Testis (tissue), 3 donors: ENCODE results near the gene TSPAN11. TPM values are rescaled to one million over a fixed set of nuclear protein-coding genes. Genes with fewer than 3 reads are reported as not detected.
"Not testable (repeated sequence)": the region's sequence is repeated elsewhere in the genome, so short reads cannot be mapped to it uniquely, and the experiment has no call there.

Experiments used
- DNase-seq: peaks from one replicate; pipeline ENCODE4 v3.0.0-alpha.2; 2019
- H3K27ac ChIP-seq, 2 donors: fragments of 200-600 bp; sonication (generic); one replicate each; pipeline ENCODE4 v1.5.1; 2019
- H3K27me3 ChIP-seq: fragments of 200-600 bp; sonication (generic); one replicate; pipeline ENCODE4 v1.5.1; 2019
- H3K36me3 ChIP-seq: fragments of 200-600 bp; sonication (generic); one replicate; pipeline ENCODE4 v1.5.1; 2017; ENCODE audit warnings: low read depth; ENCODE audit errors: missing control alignments
- H3K4me1 ChIP-seq: fragments of 200-600 bp; sonication (generic); one replicate; pipeline ENCODE4 v1.5.1; 2019
- H3K4me3 ChIP-seq, 2 donors: fragments of 200-600 bp; sonication (generic); one replicate each; pipeline ENCODE4 v1.5.1; 2017 to 2019
- H3K9me3 ChIP-seq: fragments of 200-600 bp; sonication (generic); one replicate; pipeline ENCODE4 v1.5.1; 2017
- CTCF ChIP-seq, 3 experiments: fragments of 450-650 bp in 2 of 3; fragments of 200-600 bp in 1 of 3; sonication (generic) in 1 of 3; IDR thresholded peaks; one replicate each; pipeline ENCODE4 v1.5.1; 2016 to 2019; ENCODE audit warnings: antibody characterized with exemption in 3 of 3, mild to moderate bottlenecking in 2 of 3, moderate library complexity in 1 of 3
- POLR2A ChIP-seq: fragments of 450-650 bp; IDR thresholded peaks from one replicate; pipeline ENCODE4 v1.6.1; 2017; ENCODE audit warnings: antibody characterized with exemption, mild to moderate bottlenecking, moderate library complexity
- WGBS, 2 donors: methylation state at CpG; one replicate each; pipeline ENCODE4 v1.1.5; 2018; 5-methylcytosine and 5-hydroxymethylcytosine counted together
- intact Hi-C: fragments of 100-400 bp; cut with DNase I; formaldehyde crosslinking; loops from one replicate; pipeline ENCODE4 v1.15.1; 2023; ENCODE audit warnings: low total_unique reads
- polyA plus RNA-seq: library from polyadenylated mRNA; stranded (reverse); fragments of 350-450 nt; fragmentation: Illumina TruSeq; extraction: RNeasy Lipid Tissue Mini Kit (QIAGEN cat#74804); gene quantifications from one replicate; pipeline ENCODE4 v1.2.3, GENCODE V29; 2014; ENCODE audit warnings: low read depth, low replicate concordance; ENCODE audit not compliant: insufficient read depth
- total RNA-seq, 2 donors: library from RNA; depleted of rRNA; stranded (reverse); fragments of >200 nt; gene quantifications; one replicate each; pipeline ENCODE4 v1.2.3, GENCODE V29; 2016

Gene TSPAN11
- total and polyA plus RNA-seq, 3 donors from 2014 or later = 2.4 to 2.7 (median 2.7) TPM

DNA sequence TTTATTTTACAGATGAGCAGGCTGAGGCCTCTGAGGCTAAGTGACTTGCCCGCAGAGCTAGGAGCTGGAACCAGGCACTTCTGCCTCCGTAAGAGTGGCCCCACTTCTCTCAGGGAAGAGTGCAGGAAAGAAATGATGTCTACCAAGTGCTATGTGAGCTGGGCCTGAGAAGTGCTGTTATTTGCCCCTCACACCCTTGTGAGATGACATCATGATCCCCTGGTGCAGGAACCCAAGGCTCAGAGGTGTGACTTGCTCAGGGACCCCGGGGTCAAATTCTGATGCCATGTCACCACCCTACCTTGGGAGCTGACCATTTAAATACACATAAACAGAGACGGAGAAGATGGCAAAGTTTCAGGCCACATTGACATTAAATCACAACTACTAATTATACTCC, 83.4 kb downstream of the TSPAN11 start:
- no peak for TF ChIP-seq POLR2A
- TF ChIP-seq CTCF (IDR thresholded peaks at IDR 0.05) = no peak
- H3K4me1 ChIP-seq = no peaks in the 10 kb centered on the region
- no peak overlapping the region for H3K4me3 ChIP-seq
- no peak for DNase-seq
- H3K27ac ChIP-seq = no peak overlapping the region
- no peaks in the 10 kb centered on the region for H3K9me3 ChIP-seq
- H3K27me3 ChIP-seq = no peaks in the 10 kb centered on the region
- WGBS, 2 donors = 94 to 97% methylated on average over 4 of the region's 4 CpGs
- intact Hi-C loops = no loop called here
- H3K36me3 ChIP-seq = no peaks in the 10 kb centered on the region

DNA sequence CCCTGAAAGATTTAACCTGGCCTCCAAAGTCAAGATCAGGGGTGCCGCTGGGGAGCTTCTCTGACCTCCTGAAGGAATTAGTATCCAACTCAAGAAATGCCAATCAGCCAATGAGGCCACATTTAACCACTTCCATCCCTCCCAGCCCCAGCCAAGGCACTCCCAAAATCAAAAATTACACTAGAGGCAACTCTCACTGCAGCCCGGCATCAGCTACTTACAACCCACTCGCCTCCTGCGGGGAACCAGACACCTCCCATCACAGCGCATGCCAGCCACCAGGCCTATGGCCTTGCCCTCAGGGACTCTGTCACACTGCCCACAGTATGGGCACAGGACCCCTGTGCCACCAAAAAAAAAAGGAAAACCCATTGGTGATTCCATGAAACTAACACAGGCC, 84.8 kb downstream of the TSPAN11 start:
- Histone ChIP-seq H3K36me3 (no peaks in the 10 kb centered on the region), H3K27ac (no peak overlapping the region), H3K4me3 (no peak overlapping the region), H3K9me3 (no peaks in the 10 kb centered on the region), H3K27me3 (no peaks in the 10 kb centered on the region), H3K4me1 (no peaks in the 10 kb centered on the region)
- 80 to 91% methylated on average over 5 of the region's 5 CpGs for WGBS, 2 donors
- intact Hi-C loops = no loop called here
- no peak for DNase-seq
- no peak for TF ChIP-seq CTCF (IDR thresholded peaks at IDR 0.05)
- TF ChIP-seq POLR2A = no peak

DNA sequence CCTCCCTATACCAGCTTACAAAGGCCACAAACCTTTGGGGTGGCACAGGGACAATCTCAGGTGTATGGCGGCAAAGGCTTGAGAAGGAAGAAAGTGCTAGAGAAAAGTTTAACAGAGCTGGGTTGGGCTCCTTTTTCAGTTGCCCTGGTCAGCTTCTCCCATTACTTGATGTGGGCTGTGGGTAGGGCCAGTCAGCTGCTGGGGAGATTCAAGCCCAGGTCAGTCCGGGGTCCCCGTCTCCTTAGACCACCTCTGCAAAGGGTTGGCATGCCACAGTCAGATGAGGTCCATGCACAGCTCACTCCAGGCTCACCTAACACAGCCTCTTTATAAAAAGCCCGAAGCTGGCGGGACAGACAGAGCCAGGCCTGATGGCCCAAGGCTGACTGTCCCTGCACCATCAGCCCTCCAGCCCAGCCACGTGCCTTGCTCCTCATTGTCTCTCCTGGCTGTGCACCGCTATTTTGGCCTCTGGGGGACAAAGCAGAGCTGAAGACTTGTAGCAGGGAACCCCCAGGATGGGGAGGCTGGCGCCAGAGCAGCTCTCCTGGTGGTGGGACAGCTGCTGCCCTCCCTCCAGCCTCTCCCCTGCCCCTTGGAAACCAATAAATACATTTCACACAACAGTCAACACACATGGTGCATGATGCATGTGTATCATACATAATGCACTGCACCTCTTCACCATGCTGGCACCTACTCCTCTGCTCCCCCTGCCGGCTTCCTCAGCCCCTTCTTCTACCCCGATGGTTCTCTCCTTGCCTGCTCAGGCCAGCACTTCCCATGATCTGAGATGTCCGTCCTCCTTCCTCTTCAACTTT, 85.4 kb downstream of the TSPAN11 start:
- Histone ChIP-seq H3K4me1 (no peaks in the 10 kb centered on the region), H3K36me3 (no peaks in the 10 kb centered on the region), H3K27me3 (no peaks in the 10 kb centered on the region), H3K9me3 (no peaks in the 10 kb centered on the region), H3K4me3 (no peak overlapping the region), H3K27ac (no peak overlapping the region)
- 89% methylated on average over 11 of the region's 11 CpGs for WGBS, 2 donors
- no peak for DNase-seq
- intact Hi-C loops = no loop called here
- TF ChIP-seq POLR2A (no peak), CTCF (IDR thresholded peaks at IDR 0.05) (no peak)

DNA sequence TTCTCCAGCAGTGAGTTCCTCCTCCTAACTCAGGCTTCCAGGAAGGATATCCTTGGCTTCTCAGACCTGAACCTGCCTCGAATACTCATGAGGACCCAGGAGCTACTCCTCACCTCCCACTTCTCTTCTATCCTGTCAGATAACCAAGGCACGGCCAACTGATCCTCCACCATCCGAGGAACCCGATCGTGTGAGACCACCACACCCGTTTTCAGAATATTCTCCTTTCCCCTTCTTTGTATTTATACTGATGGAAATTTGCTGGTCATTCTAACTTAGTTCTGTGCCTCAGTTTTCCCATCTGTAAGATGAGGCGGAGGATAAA, 86.0 kb downstream of the TSPAN11 start:
- DNase-seq, H3K9me3 ChIP-seq, H3K4me3 ChIP-seq, H3K27ac ChIP-seq, H3K27me3 ChIP-seq, H3K36me3 ChIP-seq, intact Hi-C loops, H3K4me1 ChIP-seq: not testable (repeated sequence)
- WGBS, 2 donors = 90 to 93% methylated on average over 7 of the region's 7 CpGs

GRCh38 chr12:31015215-31015614, 88.7 kb downstream of the TSPAN11 start:
- Histone ChIP-seq H3K9me3 (no peaks in the 10 kb centered on the region), H3K27me3 (no peaks in the 10 kb centered on the region), H3K36me3 (no peaks in the 10 kb centered on the region), H3K4me1 (no peaks in the 10 kb centered on the region), H3K4me3 (no peak overlapping the region), H3K27ac (no peak overlapping the region)
- TF ChIP-seq CTCF (IDR thresholded peaks at IDR 0.05) (no peak), POLR2A (no peak)
- intact Hi-C loops = no loop called here
- whole genome bisulfite sequencing, 2 donors = 89 to 95% methylated on average over 13 of the region's 13 CpGs
- no peak for DNase-seq
